HEK293T (cell line): Measurements from ENCODE around the gene LRRC8A.

ENCODE experiments used
- ARNT ChIP-seq: fragments of 450-650 bp; IDR thresholded peaks from 2 replicates; pipeline ENCODE4 v1.6.1; 2017; ENCODE audit warnings: mild to moderate bottlenecking
- BHLHE40 ChIP-seq: fragments of 450-650 bp; IDR thresholded peaks from 2 replicates; pipeline ENCODE4 v1.6.1; 2016; ENCODE audit warnings: mild to moderate bottlenecking, moderate library complexity, borderline replicate concordance
- CTBP1 ChIP-seq: fragments of 450-650 bp; IDR thresholded peaks from 2 replicates; pipeline ENCODE4 v1.6.1; 2016; ENCODE audit warnings: borderline replicate concordance
- ELF4 ChIP-seq: fragments of 450-650 bp; IDR thresholded peaks from 2 replicates; pipeline ENCODE4 v1.6.1; 2017; ENCODE audit warnings: antibody characterized with exemption
- FOXA1 ChIP-seq: fragments of 450-650 bp; IDR thresholded peaks from 2 replicates; pipeline ENCODE4 v1.6.1; 2016; ENCODE audit warnings: mild to moderate bottlenecking
- FOXK2 ChIP-seq: fragments of 450-650 bp; IDR thresholded peaks from 2 replicates; pipeline ENCODE4 v1.6.1; 2016; ENCODE audit warnings: mild to moderate bottlenecking
- FOXM1 ChIP-seq: fragments of 450-650 bp; IDR thresholded peaks from 2 replicates; pipeline ENCODE4 v1.6.1; 2017; ENCODE audit warnings: mild to moderate bottlenecking, borderline replicate concordance
- HDGF ChIP-seq: fragments of 450-650 bp; IDR thresholded peaks from 2 replicates; pipeline ENCODE4 v1.6.1; 2017; ENCODE audit warnings: antibody characterized with exemption, borderline replicate concordance
- NFRKB ChIP-seq: fragments of 450-650 bp; IDR thresholded peaks from 2 replicates; pipeline ENCODE4 v1.6.1; 2016; ENCODE audit warnings: mild to moderate bottlenecking, moderate library complexity
- SP1 ChIP-seq: fragments of 450-650 bp; IDR thresholded peaks from 2 replicates; pipeline ENCODE4 v1.6.1; 2017
- SUZ12 ChIP-seq: fragments of 450-650 bp; IDR thresholded peaks from 2 replicates; pipeline ENCODE4 v1.6.1; 2016; ENCODE audit warnings: mild to moderate bottlenecking
- TARDBP ChIP-seq: fragments of 450-650 bp; IDR thresholded peaks from 2 replicates; pipeline ENCODE4 v1.6.1; 2016
- TF ChIP-seq, protein P1 (sequence below): fragments of 450-650 bp; IDR thresholded peaks from 2 replicates; pipeline ENCODE4 v1.6.1; 2016

DNA sequence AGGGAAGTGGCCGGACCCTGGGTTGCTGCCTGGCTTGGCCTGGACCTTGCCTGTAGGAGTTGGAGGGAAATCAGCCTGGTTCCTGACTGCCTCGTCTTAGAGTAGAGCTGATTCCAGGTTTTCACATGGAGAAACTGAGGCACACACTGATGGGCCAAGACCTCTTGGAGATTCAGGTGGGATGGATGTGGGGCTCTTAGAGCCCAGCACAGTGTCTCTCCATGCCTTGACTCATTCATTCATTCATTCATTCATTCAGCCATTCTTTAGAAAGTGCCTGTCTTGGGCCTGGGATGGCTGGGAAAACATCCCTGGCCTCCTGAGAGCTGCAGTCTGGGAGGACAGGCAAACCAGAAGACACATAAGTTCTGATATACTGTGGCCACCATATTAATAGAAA lies 2.2 kb downstream of the LRRC8A start:
- no peak for TF ChIP-seq FOXM1
- TF ChIP-seq ELF4: no peak
- no peak for TF ChIP-seq NFRKB
- no peak for TF ChIP-seq TARDBP
- no peak for TF ChIP-seq CTBP1
- TF ChIP-seq SUZ12: no peak
- TF ChIP-seq BHLHE40: no peak
- TF ChIP-seq FOXA1: no peak
- TF ChIP-seq SP1: no peak
- no peak for TF ChIP-seq ARNT
- TF ChIP-seq FOXK2: no peak
- no peak for TF ChIP-seq HDGF
- TF ChIP-seq, protein P1, sequence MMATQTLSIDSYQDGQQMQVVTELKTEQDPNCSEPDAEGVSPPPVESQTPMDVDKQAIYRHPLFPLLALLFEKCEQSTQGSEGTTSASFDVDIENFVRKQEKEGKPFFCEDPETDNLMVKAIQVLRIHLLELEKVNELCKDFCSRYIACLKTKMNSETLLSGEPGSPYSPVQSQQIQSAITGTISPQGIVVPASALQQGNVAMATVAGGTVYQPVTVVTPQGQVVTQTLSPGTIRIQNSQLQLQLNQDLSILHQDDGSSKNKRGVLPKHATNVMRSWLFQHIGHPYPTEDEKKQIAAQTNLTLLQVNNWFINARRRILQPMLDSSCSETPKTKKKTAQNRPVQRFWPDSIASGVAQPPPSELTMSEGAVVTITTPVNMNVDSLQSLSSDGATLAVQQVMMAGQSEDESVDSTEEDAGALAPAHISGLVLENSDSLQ: no peak
